Anterior cingulate cortex (tissue), 58 donors: Measurements from ENCODE around the gene APBA1.
"Not testable (repeated sequence)": the region's sequence is repeated elsewhere in the genome, so short reads cannot be mapped to it uniquely, and the experiment has no call there.

Experiments
- DNase-seq, 58 donors: peaks; one replicate each; lab custom pipeline; 2025; lab: John Stamatoyannopoulos, UW

The APBA1 gene

GRCh38 chr9:69609156-69609555, 63.0 kb downstream of the APBA1 start:
- DNase-seq = no peak

GRCh38 chr9:69606089-69606488, 66.1 kb downstream of the APBA1 start:
- DNase-seq = no peak

GRCh38 chr9:69605406-69605805, 66.8 kb downstream of the APBA1 start:
- no peak for DNase-seq

GRCh38 chr9:69604568-69605219, 67.5 kb downstream of the APBA1 start:
- DNase-seq = no peak

- no peak for DNase-seq
Measured at GRCh38 chr9:69603656-69604055, 68.5 kb downstream of the APBA1 start.

- DNase-seq = no peak
Measured at GRCh38 chr9:69602773-69603172, 69.4 kb downstream of the APBA1 start.

- DNase-seq = no peak
Measured at GRCh38 chr9:69601698-69602097, 70.5 kb downstream of the APBA1 start.

- no peak for DNase-seq
Measured at GRCh38 chr9:69600314-69601047, 71.7 kb downstream of the APBA1 start.

GRCh38 chr9:69599232-69599971, 72.8 kb downstream of the APBA1 start:
- DNase-seq = no peak

GRCh38 chr9:69596906-69597305, 75.3 kb downstream of the APBA1 start:
- not testable (repeated sequence) for DNase-seq

- no peak for DNase-seq
Measured at GRCh38 chr9:69594180-69594579, 78.0 kb downstream of the APBA1 start.

- no peak for DNase-seq
Measured at GRCh38 chr9:69593756-69594155, 78.4 kb downstream of the APBA1 start.

- DNase-seq = no peak
Measured at GRCh38 chr9:69593301-69593700, 78.9 kb downstream of the APBA1 start.

GRCh38 chr9:69590266-69590665, 81.9 kb downstream of the APBA1 start:
- peak in 30 of 58 donors; percentile 9 to 71 (median 22) for DNase-seq

GRCh38 chr9:69589156-69589555, 83.0 kb downstream of the APBA1 start:
- DNase-seq = no peak

- DNase-seq = no peak
Measured at GRCh38 chr9:69585571-69585970, 86.6 kb downstream of the APBA1 start.

- no peak for DNase-seq
Measured at GRCh38 chr9:69584759-69585158, 87.4 kb downstream of the APBA1 start.

- DNase-seq = no peak
Measured at GRCh38 chr9:69583645-69584234, 88.4 kb downstream of the APBA1 start.

- DNase-seq = peak in 1 of 58 donors; percentile 4
Measured at GRCh38 chr9:69582544-69583297, 89.5 kb downstream of the APBA1 start.

GRCh38 chr9:69582018-69582417, 90.2 kb downstream of the APBA1 start:
- no peak for DNase-seq
